ENCODE data around the gene HMGB4.

HMGB4 gene

DNA sequence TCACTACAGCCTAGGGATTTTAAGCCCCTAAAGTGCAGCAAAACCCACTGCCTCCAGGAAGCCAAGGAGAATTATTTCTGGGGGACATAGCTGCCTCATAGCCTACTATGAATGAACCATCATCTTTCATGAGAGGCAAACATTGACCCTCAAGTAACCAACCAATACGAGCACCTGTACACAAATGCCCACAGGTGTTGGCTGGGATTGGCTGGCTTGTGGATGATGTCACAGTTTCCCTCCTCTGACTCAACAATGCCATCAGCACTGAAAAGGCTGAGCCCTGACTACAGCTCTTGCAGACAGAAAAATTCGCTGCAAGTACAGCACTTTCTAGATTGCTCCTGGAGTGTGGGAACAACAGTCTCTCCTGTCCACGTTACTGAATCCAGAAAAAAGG, at the start of gene HMGB4:
HMGB4 (plus strand) TSS at position 301 of the 400 bp plus-strand sequence. CDS start 113 bp downstream, outside the sequence.
- no peak for DNase-seq

DNA sequence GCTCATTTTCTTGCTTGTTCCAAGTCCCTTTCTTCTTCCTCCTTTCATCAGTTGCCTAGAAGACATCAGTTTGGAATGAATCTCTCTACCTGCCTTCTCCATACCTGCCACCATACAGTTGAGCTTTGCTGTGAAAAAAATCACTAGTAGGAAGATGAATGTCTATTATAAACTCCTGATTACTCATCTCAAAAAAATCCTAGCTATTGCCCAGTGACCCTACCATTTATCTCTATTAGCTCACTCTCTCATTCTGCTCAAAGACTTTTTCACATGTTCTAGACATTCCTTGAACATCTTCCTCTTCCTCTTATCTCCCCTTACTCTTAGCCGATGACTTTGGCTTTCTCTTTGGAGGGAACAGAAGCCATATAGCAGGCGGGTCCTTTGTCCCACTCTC, 49.7 kb upstream of the HMGB4 start:
- DNase-seq: peak; percentile 31

DNA sequence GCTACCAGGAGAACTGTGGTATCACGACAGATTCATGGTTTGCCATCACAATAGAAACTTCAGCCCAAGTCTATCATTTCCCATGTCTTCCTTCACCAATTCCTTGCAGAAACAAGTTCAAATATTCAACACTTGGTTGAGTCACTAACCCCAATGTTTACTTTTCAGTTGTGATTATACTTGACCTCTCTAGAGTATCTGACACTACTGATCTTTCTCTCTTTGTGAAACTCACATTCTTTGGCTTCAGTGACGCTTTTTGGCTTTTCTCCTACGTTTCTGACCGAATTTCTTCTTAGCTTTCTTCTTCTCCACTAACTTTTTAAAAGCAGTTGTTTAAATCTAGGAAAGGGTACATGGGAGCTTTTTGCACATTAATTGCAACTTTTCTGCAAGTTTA, 48.8 kb upstream of the HMGB4 start:
- peak; percentile 65 for DNase-seq

GRCh38 chr1:33818071-33818470, 45.8 kb upstream of the HMGB4 start:
- DNase-seq: no peak

- DNase-seq: no peak
Observed at GRCh38 chr1:33819290-33819912, 44.5 kb upstream of the HMGB4 start.

- no peak for DNase-seq
Observed at GRCh38 chr1:33819913-33820311, 44.0 kb upstream of the HMGB4 start.

- no peak for DNase-seq
Observed at GRCh38 chr1:33820804-33821203, 43.1 kb upstream of the HMGB4 start.

DNA sequence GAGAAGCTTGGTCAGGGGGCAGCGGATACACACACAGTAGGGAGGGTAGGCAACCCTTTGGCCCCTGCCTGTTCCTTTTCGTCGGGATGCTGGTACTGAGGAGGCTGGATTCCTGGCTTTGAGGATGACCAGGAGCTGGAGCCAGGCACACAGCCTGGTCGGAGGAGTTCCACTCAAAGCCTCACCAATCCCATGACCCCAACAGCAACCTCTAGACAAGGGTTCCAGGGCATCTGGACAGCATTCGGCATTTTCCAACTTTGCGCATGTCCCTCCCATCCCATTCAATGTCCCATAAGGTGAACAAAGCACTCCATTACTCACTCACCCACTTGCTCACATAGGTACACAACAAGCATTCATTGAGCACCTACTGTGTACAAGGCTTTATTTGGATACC, 42.6 kb upstream of the HMGB4 start:
- no peak for DNase-seq

DNA sequence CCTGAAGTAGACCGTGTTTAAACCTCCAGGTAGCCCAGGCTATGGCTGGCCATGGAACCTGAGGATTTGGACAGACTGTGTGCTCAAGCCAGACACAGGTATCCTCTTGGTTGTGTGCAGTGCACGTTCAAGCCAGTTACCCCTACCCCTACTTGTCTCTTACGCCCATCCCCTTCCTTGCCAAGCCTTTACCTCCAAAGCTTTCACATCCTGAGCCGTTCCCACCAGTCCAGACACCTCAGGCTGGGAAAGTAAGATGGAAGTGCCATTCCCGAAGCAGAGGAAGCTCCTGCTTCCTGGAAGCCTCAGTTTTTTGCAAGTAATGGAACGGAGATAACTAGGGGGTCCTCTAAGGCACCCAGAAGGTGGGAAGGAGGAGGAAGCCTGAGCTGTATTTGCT, 41.5 kb upstream of the HMGB4 start:
- DNase-seq: no peak

DNA sequence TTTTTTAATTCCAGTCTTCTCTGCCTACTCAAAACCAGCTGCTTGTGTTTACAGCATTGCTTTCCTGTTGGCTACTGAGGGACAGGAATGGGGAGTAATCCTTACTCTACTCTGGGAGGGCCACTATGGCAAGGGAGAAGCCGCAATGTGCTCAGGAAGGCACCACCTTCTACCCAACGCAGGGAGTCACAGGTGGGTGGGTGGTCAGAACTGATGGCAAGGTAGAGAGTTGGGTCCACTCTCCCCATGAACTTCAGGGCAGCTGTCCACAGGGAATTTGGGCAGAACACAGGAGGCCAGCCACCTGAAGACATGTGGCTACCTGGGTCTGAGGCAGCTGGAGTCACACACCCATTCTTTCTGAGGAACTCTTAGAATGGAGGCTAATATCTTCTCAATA, 40.5 kb upstream of the HMGB4 start:
- no peak for DNase-seq

- no peak for DNase-seq
Observed at GRCh38 chr1:33823830-33824229, 40.0 kb upstream of the HMGB4 start.

- DNase-seq: no peak
Observed at GRCh38 chr1:33824321-33824720, 39.6 kb upstream of the HMGB4 start.

- DNase-seq: no peak
Observed at GRCh38 chr1:33824971-33825370, 38.9 kb upstream of the HMGB4 start.

- no peak for DNase-seq
Observed at GRCh38 chr1:33825506-33825905, 38.4 kb upstream of the HMGB4 start.

GRCh38 chr1:33826311-33826710, 37.6 kb upstream of the HMGB4 start:
- no peak for DNase-seq

DNA sequence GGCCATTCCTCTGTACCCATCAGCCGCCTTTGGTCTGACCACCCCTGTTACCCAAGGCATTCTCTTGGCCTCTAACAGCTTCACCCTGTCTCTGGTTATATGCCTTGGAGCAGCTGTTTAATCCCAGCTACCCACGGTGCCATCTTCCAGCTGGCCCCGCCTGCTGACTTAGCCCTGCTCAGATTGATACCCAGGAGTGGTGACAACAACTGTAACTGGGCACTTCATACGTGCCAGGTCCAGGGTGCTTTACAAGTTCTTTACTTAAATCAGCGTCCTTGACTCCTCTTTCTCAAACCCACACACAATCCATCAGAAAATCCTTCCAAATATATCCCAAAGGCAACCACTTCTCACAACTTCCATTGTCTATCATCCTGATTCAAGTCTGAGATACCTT, 37.2 kb upstream of the HMGB4 start:
- DNase-seq: no peak

DNA sequence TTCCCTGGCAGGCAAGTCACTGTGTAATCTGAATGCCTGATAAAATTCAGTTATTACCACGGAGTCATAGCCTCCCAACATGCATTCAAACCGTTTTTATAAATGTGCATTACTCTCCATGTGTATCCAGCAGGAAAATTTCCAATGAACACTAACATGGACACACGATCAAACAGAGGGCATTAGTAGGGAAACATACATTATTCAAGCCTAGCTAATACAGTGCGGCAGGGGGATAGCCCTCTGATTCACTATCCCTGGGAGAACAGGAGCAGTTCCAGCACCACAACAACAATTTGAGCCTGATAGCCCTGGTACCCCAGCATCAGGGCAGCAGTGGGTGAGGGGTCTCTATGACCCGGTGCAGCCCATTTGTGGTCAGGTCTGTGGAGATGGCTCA, 35.8 kb upstream of the HMGB4 start:
- DNase-seq: no peak

- no peak for DNase-seq
Observed at GRCh38 chr1:33828654-33829053, 35.2 kb upstream of the HMGB4 start.

DNA sequence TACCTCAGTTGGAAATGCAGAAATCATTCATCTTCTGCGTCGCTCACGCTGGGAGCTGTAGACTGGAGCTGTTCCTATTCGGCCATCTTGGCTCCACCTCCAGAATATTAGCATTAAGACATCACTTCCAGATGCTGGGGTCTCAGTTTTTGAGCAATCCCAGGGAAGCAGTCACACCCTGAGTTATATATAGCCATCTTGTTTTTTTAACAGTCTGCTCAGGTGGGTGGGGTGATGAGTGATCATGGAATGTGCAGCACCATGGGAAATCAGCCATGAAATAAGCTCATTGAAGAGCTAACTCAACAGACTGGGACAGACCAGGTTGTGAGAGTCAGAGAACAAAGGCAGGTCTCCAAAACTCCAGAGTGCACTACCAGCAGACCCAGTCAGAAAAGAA, 27.0 kb upstream of the HMGB4 start:
- no peak for DNase-seq

DNA sequence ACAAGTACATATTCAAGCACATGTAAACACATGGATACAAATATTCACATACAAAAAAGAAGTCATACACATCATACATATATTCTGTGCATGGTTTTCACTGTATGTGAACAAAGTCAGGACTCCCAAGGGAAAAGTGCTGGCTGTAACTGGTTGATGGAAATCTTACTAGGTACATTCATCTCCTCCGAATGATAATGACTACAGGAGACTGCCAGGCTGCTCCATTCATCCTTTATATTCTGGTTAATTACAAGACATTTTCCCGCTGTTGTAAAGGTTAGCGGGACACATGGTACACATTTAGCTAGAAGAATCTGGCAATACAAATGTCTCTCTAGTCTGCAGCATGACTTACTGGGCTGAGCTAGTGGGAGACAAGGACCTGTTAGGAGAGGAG, 26.2 kb upstream of the HMGB4 start:
- no peak for DNase-seq

DNA sequence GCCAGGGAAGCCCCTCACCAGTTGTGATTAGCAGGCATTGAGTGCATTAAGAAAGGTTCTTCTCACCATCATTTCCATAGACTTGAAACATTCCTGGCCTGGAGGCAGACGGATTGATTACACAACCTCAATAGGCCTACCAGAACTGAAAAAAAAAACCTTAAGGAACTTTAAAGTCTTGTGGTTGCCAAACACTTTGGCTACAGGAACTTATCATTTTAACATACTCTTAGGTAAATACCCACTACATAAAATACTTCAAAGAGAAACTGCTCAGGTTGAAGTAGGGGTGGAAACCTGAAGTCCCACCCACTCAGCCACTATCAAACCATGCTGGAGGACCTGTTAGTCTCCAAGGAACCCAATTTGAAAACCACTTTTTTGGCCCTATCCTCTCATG, 22.4 kb upstream of the HMGB4 start:
- DNase-seq: no peak

- no peak for DNase-seq
Observed at GRCh38 chr1:33842348-33842747, 21.5 kb upstream of the HMGB4 start.

DNA sequence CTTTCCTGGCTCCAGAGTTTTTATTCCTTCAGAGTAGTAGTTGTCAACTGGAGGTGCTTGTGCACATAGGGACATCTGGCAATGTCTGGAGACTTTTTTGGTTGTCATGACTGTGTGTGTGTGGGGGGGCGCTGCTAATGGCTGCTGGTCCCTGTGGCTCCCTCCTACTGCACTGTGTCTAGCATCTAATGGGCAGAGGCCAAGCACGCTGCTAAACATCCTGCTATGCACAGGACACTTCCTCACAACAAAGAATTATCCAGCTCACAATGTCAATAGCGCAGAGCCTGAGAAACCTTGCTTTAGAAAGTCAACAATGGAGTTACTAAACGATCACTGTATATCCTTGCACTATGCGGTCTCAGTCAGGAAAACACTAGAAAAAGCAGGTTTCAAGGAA, 19.7 kb upstream of the HMGB4 start:
- DNase-seq: no peak

- DNase-seq: no peak
Observed at GRCh38 chr1:33846861-33847260, 17.0 kb upstream of the HMGB4 start.

DNA sequence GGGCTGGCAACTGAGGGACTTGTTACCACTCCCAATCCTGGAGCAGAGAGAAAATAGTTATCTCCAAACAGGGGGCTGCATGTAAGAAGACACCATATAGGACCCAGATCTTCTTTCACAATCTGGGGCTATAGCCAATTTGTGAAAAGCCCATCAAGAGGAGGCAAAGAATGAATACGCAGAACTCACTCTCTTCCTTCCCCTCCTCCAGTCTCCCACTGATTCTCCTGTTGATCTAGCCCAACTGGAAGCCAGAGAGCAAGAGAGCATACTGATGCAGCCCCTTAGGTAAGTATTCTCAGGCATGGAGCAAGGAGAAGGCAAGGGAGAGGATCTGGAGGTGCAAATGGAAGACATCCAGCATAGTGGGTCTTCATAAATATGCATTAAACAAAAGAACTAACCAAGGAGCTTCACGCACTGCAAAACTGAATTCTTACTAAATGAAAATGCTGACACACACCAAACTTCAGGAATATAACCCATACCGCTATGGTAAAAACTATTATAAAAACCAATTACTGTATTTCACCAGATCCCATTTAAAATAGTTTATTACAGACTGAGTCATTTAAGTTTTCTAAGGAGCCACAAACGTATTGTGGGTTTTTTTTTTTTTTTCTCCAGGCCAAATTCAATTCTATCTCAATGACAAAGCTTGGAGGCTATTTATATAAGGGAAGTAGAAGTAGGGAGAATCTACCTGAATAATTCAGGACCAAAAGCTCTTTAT, 15.5 kb upstream of the HMGB4 start:
- peak; percentile 70 for DNase-seq

Measured in fibroblast of skin of right quadriceps (primary cell).